ENCODE data around the gene MS4A14.
"Not testable (repeated sequence)": the region's sequence is repeated elsewhere in the genome, so short reads cannot be mapped to it uniquely, and the experiment has no call there.

The MS4A14 gene, protein sequence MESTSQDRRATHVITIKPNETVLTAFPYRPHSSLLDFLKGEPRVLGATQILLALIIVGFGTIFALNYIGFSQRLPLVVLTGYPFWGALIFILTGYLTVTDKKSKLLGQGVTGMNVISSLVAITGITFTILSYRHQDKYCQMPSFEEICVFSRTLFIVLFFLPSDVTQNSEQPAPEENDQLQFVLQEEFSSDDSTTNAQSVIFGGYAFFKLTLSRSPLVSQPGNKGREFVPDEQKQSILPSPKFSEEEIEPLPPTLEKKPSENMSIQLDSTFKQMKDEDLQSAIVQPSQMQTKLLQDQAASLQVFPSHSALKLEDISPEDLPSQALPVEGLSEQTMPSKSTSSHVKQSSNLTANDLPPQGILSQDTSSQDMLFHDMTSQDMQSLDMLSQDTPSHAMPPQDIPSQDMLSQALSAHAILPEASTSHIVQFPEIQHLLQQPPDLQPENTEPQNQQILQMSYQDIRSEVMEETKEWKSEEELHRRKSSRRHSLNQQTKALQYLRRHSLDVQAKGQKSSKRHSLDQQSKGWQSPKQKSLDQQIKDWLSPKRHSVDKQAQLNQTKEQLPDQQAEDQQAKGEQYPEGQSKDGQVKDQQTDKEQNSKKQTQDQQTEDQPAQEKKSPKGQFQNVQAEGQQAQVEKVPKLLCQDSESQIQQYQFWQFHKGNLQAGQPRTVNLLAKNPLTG

GRCh38 chr11:60396382-60396781, at the start of gene MS4A14:
MS4A14 (plus strand) TSS chr11:60396459; CDS start chr11:60396579, 120 bp downstream.
- DNase-seq: no peak

DNA sequence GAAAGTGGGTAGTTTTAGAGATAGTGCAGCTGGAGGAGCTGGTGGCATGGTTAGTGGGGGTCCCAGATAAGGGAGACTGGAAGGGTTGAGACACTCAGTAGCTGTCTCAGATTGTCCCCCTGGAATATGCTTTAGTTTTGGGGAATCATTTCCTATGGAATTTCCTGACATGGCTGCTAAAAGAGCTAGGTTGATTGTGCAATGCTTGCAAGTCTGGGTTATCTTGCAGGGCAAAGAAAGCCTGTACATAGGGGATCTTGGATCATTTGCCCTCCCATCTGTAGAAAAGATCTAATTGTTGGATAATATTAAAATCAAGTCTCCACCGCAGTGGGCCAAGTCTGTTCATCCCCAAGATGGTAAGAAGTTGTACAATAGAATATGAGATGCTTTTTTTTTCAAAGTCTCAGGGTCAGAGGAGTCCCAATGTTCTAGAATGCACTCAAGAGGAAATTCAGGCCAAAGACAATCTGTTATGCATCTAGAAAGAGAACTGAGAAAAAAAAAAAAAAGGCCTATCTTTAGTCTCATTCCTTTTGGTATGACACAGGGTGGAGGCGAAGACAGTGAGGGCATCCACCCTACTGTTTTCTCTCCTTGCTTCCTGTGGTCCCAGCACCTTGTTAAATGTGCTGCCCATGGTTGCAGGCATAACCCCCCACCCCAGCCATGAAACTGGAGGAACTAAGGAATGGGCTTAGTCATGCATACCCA, 49.0 kb upstream of the MS4A14 start:
- DNase-seq: no peak

GRCh38 chr11:60348116-60348515, 48.1 kb upstream of the MS4A14 start:
- DNase-seq: no peak

DNA sequence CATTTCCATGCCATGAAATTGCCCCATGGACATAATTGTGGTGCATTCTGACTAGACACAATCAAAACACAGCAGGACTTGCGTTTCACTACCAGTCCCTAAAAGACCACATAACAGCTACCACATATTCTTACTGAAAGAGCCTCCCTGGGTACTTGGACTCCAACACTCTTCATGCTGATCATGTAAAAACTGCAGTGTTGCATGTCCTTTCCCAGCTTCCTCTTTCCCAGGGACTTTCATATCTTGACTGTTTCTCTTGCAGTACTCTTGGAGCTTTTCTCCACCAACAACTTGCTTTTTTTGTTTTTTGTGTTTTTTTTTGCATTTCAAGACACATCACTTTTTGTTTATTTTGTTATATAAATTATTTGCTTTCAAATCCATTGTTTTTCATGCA, 46.3 kb upstream of the MS4A14 start:
- no peak for DNase-seq

- no peak for DNase-seq
Observed at GRCh38 chr11:60357771-60358170, 38.5 kb upstream of the MS4A14 start.

DNA sequence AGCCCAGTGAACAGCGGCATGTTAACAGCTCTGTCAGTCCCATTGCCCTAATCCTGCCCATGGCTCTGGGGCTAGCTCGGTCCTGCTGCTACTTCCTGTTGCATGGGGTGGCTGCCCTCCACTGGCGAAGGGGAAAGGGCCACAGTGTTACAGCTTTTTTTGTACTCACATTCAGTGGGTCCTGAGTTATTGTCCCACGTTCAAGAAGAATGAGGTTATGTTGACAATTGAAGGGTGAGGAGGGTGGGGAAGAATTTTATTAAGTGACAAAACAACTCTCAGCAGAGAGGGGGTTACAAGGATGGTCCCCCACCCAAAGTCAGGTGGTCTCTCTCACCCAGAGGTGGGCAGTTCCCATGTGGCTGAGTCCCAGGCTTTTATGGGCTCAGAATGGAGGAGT, 35.6 kb upstream of the MS4A14 start:
- no peak for DNase-seq

DNA sequence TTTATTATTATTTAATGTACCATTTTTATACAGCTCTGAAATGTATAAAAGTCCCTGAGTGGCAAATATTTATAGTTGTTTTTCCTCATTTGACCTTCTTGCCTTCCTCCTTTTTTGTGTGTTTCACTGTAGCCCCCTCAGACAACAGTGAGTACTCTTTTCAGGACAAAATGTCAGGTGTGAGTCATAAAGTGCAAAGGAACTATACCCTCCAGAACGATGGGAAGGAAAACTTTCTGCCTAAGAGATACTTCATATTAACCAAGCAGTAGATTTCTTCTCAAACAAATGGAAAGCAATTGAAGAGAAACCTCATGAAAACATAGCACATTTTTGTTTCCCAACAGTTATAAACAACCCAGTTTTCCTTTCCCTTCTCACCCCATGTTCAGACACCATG, 34.0 kb upstream of the MS4A14 start:
- DNase-seq: no peak

- DNase-seq: peak; percentile 66
Observed at GRCh38 chr11:60363542-60364470, 32.5 kb upstream of the MS4A14 start.

GRCh38 chr11:60366262-60366904, 29.9 kb upstream of the MS4A14 start:
- not testable (repeated sequence) for DNase-seq

DNA sequence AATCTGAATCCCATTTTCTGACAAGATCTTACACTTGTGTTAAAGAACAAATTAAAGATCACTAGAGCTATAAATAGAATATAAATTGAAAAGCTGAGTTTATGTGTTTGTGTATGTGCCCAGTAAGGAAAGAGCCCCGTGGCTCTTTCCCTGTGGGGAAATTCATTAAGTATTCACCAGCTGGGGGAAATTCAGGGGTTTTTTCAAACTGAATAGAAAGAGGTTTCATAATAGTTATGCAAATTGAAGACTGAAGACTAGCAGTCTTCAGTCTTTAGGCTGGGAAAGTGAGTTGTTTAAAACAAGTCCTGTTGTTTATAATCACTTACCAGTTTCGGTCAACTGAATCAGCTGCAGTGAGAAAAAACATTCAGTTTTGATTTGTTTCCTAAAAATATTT, 29.2 kb upstream of the MS4A14 start:
- DNase-seq: no peak

DNA sequence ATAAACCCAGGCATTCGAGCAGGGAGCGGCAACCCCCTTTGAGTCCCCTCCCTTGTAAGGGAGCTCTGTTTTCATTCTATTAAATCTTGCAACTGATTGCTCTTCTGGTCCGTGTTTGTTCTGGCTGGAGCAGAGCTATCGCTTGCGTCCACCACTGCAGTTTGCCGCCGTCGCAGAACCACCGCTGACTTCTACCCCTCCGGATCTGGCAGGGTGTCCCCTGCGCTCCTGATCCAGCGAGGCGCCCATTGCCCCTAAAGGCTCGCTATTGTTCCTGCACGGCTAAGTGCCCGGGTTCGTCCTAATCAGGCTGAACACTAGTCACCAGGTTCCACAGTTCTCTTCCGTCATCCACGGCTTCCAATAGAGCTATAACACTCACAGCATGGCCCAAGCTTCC, 28.4 kb upstream of the MS4A14 start:
- no peak for DNase-seq

GRCh38 chr11:60370252-60370810, 25.9 kb upstream of the MS4A14 start:
- no peak for DNase-seq

DNA sequence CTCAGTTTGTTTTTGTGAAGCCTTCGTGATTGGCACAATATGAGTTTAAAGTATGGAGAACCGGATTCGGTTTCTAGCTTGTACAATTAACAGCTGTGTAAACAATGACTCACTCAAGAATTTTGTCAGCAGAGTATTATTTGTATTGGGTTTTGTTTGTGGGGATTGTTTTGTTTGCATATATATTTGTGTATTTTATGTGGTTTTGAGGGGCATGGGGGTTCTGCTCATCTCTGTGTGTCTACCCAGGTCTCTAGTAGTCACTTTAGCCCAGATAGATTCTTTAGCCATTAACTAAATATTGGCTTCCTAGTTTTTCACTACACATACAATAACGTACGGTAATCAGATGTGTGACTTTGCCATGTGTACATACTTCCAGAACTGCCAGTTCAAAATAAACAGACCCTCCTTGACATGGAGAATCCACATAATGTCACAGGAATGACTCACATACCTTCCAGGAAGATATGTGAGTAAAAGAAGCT, 25.4 kb upstream of the MS4A14 start:
- no peak for DNase-seq

DNA sequence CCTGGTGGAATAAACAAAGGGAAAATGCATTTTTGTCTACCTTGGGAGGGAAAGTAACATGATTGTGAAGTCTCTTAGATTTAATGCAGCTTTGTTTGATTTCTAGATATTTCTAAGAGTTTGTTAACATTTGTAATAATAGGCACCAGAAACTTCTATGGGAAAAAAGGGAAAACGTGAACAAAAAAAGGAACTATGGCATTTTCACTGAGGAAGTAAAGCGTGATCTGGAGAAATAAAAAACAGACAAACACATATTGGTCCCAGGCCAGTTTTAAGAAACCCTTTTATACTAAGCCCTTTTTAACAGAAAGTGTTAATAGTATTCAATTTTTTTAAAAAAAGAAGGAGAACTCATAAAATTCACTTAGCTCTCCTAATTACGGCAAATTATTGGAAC, 24.9 kb upstream of the MS4A14 start:
- no peak for DNase-seq

GRCh38 chr11:60371854-60372253, 24.4 kb upstream of the MS4A14 start:
- DNase-seq: no peak

DNA sequence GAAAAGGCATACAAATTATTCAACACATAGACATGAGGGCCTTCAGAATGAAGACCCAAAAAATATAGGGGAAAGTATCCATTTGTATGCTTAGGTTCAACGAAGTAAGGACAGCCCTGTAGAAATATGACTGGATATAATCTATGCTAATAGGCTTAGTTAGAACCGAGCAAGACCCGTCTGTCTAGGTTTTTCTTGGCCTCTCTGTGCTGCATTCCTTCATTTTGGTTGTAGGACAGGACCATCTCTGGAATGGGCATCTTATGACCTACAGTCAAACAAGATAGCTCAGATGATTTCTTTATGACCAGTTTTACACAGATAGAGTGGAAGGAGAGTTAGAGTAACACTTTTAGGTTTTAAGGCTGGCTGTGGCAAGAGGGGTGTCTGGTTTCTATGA, 23.5 kb upstream of the MS4A14 start:
- no peak for DNase-seq

DNA sequence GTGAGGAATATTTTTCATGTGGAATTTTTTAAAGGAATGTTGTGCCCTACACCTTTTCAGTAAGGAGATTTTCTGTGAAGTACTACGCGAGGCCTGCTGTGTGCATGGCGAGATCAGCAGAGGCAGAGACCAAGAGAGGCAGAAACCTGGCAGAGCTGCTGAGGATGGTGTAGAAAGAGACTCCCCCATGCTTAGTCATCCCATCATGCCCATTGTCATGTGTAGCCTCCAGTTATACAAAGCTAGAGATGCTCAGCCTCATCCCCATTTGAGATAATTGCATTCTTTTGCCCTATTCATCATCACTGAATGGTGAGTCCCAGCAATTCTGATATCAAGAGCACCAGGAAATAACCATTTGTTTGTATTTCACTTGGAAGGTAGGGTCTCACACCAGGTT, 20.9 kb upstream of the MS4A14 start:
- no peak for DNase-seq

- DNase-seq: no peak
Observed at GRCh38 chr11:60376601-60377000, 19.7 kb upstream of the MS4A14 start.

GRCh38 chr11:60377401-60378136, 18.7 kb upstream of the MS4A14 start:
- DNase-seq: no peak

DNA sequence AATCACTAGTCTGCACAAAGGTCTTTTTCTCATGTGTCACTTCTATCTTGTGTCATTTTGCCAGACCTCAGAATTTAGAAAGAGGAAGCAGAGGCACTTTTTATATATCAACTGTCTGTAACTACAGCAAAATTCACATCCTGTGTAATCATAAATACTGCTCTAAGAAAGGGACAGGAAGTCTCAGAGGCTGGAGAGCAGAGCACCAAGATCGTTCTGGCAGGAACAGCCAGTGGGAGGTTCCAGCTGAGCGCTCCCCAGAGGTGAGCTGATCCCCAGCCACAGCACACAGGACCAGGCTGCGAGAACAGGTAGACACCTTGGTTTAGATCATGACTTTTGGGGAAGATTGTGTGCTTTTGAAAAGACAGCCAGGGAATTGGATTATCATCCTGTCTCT, 17.9 kb upstream of the MS4A14 start, which contains the start of gene MS4A7:
MS4A7 (plus strand) TSS at position 179 of the 400 bp plus-strand sequence. CDS start 4,610 bp downstream, outside the sequence.
- no peak for DNase-seq
